CD4-positive, alpha-beta T cell treated with Interleukin-15 for 1 hour (primary cell): Measurements from ENCODE around the gene HES6.

ENCODE experiments used
- DNase-seq: peaks from one replicate; pipeline ENCODE4 v3.0.0-alpha.2; 2020

The HES6 gene

GRCh38 chr2:238252766-238253630 lies 13.2 kb upstream of the HES6 start:
- no peak for DNase-seq

GRCh38 chr2:238251986-238252385 lies 12.1 kb upstream of the HES6 start:
- DNase-seq, result no peak

- no peak for DNase-seq
Observed at GRCh38 chr2:238251331-238251730, 11.5 kb upstream of the HES6 start.

GRCh38 chr2:238250896-238251295 lies 11.1 kb upstream of the HES6 start:
- DNase-seq, result no peak

- no peak for DNase-seq
Observed at GRCh38 chr2:238247841-238248453, 8.1 kb upstream of the HES6 start.

GRCh38 chr2:238247002-238247822 lies 7.4 kb upstream of the HES6 start:
- DNase-seq, result no peak

- no peak for DNase-seq
Observed at GRCh38 chr2:238244151-238244550, 4.3 kb upstream of the HES6 start.

GRCh38 chr2:238243496-238244076 lies 3.7 kb upstream of the HES6 start:
- DNase-seq, result no peak

GRCh38 chr2:238242731-238243495 lies 3.1 kb upstream of the HES6 start:
- DNase-seq, result no peak

- no peak for DNase-seq
Observed at GRCh38 chr2:238241970-238242369, 2.1 kb upstream of the HES6 start.

GRCh38 chr2:238240757-238241711 lies 1.2 kb upstream of the HES6 start:
- no peak for DNase-seq

GRCh38 chr2:238239543-238239862 lies 335 bp downstream of the HES6 start:
- DNase-seq, result no peak

GRCh38 chr2:238238766-238239542 lies 884 bp downstream of the HES6 start:
- DNase-seq, result peak; percentile 36

GRCh38 chr2:238238311-238238765 lies 1.5 kb downstream of the HES6 start:
- DNase-seq, result no peak

- DNase-seq, result no peak
Observed at GRCh38 chr2:238237431-238238135, 2.3 kb downstream of the HES6 start.

GRCh38 chr2:238236571-238236970 lies 3.3 kb downstream of the HES6 start:
- DNase-seq, result no peak

- DNase-seq, result no peak
Observed at GRCh38 chr2:238235856-238236255, 4.0 kb downstream of the HES6 start.

GRCh38 chr2:238235331-238235732 lies 4.5 kb downstream of the HES6 start:
- DNase-seq, result no peak

GRCh38 chr2:238233625-238234024 lies 6.2 kb downstream of the HES6 start:
- no peak for DNase-seq

- no peak for DNase-seq
Observed at GRCh38 chr2:238231809-238232208, 8.0 kb downstream of the HES6 start.
